HepG2 (cell line): ENCODE measurements around the gene RAB3GAP1. TPM values are rescaled to one million over a fixed set of nuclear protein-coding genes. Genes with fewer than 3 reads are reported as not detected.

Experiments used
- ARNT2 ChIP-seq: sonication (generic); formaldehyde crosslinking; IDR thresholded peaks from 2 replicates; pipeline ENCODE4 v1.8.0; 2022; ENCODE audit warnings: mild to moderate bottlenecking, low read depth, missing genetic modification reagents, moderate library complexity
- GABPA ChIP-seq, 2 experiments: IDR thresholded peaks; 2 replicates each; pipeline ENCODE4 v1.6.1; 2011 to 2016; ENCODE audit warnings: low read depth in 2 of 2, low read length in 1 of 2, missing biosample characterization in 1 of 2, missing genetic modification characterization in 1 of 2
- KLF11 ChIP-seq: IDR thresholded peaks from 2 replicates; pipeline ENCODE4 v1.6.1; 2016; ENCODE audit warnings: missing compliant biosample characterization
- KLF6 ChIP-seq: IDR thresholded peaks from 2 replicates; pipeline ENCODE4 v1.8.0; 2016; ENCODE audit warnings: missing biosample characterization, missing genetic modification reagents
- MIER2 ChIP-seq: IDR thresholded peaks from 2 replicates; pipeline ENCODE4 v1.6.1; 2016; ENCODE audit warnings: missing biosample characterization, missing genetic modification reagents
- MIER3 ChIP-seq: IDR thresholded peaks from 2 replicates; pipeline ENCODE4 v1.6.1; 2016; ENCODE audit warnings: missing compliant biosample characterization, borderline replicate concordance
- NKX3-1 ChIP-seq: sonication (generic); formaldehyde crosslinking; IDR thresholded peaks from 2 replicates; pipeline ENCODE4 v1.5.0; 2020; ENCODE audit warnings: missing genetic modification reagents
- RARA ChIP-seq: IDR thresholded peaks from 2 replicates; pipeline ENCODE4 v1.6.1; 2016; ENCODE audit warnings: missing genetic modification reagents, missing compliant biosample characterization
- SAP130 ChIP-seq: IDR thresholded peaks from 2 replicates; pipeline ENCODE4 v1.6.1; 2016; ENCODE audit warnings: low read depth
- TEAD3 ChIP-seq: optimal IDR thresholded peaks from 2 replicates; pipeline ENCODE3; 2016; ENCODE audit warnings: borderline replicate concordance
- TGIF2 ChIP-seq: IDR thresholded peaks from 2 replicates; pipeline ENCODE4 v1.6.1; 2016; ENCODE audit warnings: control low read depth, missing compliant biosample characterization
- ZBTB1 ChIP-seq: sonication (generic); formaldehyde crosslinking; IDR thresholded peaks from 2 replicates; pipeline ENCODE4 v1.4.0; 2020; ENCODE audit warnings: missing genetic modification reagents, borderline replicate concordance
- ZNF12 ChIP-seq: sonication (generic); formaldehyde crosslinking; IDR thresholded peaks from 2 replicates; pipeline ENCODE4 v1.5.0; 2020; ENCODE audit warnings: missing genetic modification reagents
- ZNF121 ChIP-seq: sonication (generic); formaldehyde crosslinking; IDR thresholded peaks from 2 replicates; pipeline ENCODE4 v1.5.0; 2020; ENCODE audit warnings: mild to moderate bottlenecking, missing genetic modification reagents
- ZNF644 ChIP-seq: IDR thresholded peaks from 2 replicates; pipeline ENCODE4 v1.6.1; 2016; ENCODE audit warnings: low read depth
- ZSCAN9 ChIP-seq: IDR thresholded peaks from 2 replicates; pipeline ENCODE4 v1.6.1; 2016; ENCODE audit warnings: borderline replicate concordance
- polyA plus RNA-seq, 8 experiments: library from polyadenylated mRNA; depleted of rRNA in 3 of 8; stranded (reverse) in 7 of 8; unstranded in 1 of 8; fragments of >200 nt; fragmentation: Illumina TruSeq in 4 of 8; extraction: Trizol in 4 of 8; gene quantifications; 2 replicates each; pipeline versions ENCODE4 v1.2.1 to v1.2.3, GENCODE V29; 2011 to 2016; ENCODE audit warnings: low read depth in 4 of 8, missing spikeins in 1 of 8, mixed read lengths in 1 of 8; ENCODE audit not compliant: insufficient read depth in 1 of 8
- total RNA-seq, 5 experiments: library from RNA; depleted of rRNA; stranded (reverse); fragments of >200 nt; fragmentation: Illumina TruSeq; extraction: Trizol; gene quantifications; 2 replicates each; pipeline ENCODE4 v1.2.3, GENCODE V29; 2016; ENCODE audit warnings: low read depth in 1 of 5
- TF ChIP-seq, protein P1 (sequence below): IDR thresholded peaks from 2 replicates; pipeline ENCODE4 v1.6.1; 2016; ENCODE audit warnings: low read depth, control low read depth
- TF ChIP-seq, protein P2 (sequence below): sonication (generic); formaldehyde crosslinking; IDR thresholded peaks from 2 replicates; pipeline ENCODE4 v1.8.1; 2023; ENCODE audit warnings: missing genetic modification reagents, inconsistent platforms, borderline replicate concordance
- TF ChIP-seq, protein P3 (sequence below): sonication (generic); formaldehyde crosslinking; IDR thresholded peaks from 2 replicates; pipeline ENCODE4 v1.4.0; 2020; ENCODE audit warnings: missing genetic modification reagents
- TF ChIP-seq, protein P4 (sequence below): sonication (generic); formaldehyde crosslinking; conservative IDR thresholded peaks from 2 replicates; pipeline ENCODE4 v1.8.0; 2022; ENCODE audit warnings: mild to moderate bottlenecking, moderate library complexity, missing genetic modification reagents
- TF ChIP-seq, protein P5 (sequence below): sonication (generic); formaldehyde crosslinking; conservative IDR thresholded peaks from 2 replicates; pipeline ENCODE4 v1.8.1; 2023; ENCODE audit warnings: missing genetic modification reagents

Gene RAB3GAP1
- total and polyA plus RNA-seq, 2 of the 13 experiments (the other 11 are each of a cell fraction or from before 2014, with no cell fraction given): 15.2 to 48.8 TPM

DNA sequence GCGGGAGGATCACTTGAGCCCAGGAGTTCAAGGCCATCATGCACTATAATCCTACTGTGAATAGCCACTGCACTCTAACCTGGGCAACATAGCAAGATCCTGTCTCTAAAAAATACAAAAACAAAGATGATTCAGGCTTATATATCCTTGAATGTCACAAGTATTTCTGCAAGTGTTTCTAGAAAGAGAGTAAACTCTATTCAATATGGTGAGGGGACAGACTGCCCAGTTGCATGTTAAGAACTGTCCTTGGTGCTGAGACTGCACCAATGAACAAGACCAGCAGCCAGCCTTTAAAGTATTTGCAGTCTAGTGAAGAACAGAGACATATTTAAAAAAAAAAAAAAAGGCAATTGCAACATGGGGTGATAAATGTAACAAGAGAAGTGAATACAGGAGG, 21.3 kb upstream of the RAB3GAP1 start (continued):
- TF ChIP-seq TEAD3 (CRISPR knock-in tag) (peak; percentile 16), TGIF2 (peak; percentile 40; the same call in 1 of the 2 replicates), ZNF12 (CRISPR knock-in tag) (0 out of 2 replicates have a peak, but pooled peaks have one; percentile 46), SAP130 (CRISPR knock-in tag) (peak; percentile 51), GABPA (IDR thresholded peaks at IDR 0.05; ENCODE audit: low read depth, low read length) (no peak), GABPA (CRISPR knock-in tag; IDR thresholded peaks at IDR 0.05; ENCODE audit: low read depth) (no peak), ZNF121 (CRISPR knock-in tag) (0 out of 2 replicates have a peak, but pooled peaks have one; percentile 23), ZNF644 (CRISPR knock-in tag) (peak; percentile 98), ZBTB1 (CRISPR knock-in tag) (no peak), ZSCAN9 (CRISPR knock-in tag) (peak; percentile 80), KLF11 (CRISPR knock-in tag) (no peak), MIER2 (CRISPR knock-in tag) (peak; percentile 99), NKX3-1 (peak; percentile 53; the same call in 1 of the 2 replicates), MIER3 (0 out of 2 replicates have a peak, but pooled peaks have one; percentile 29), KLF6 (0 out of 2 replicates have a peak, but pooled peaks have one; percentile 38), ARNT2 (0 out of 2 replicates have a peak, but pooled peaks have one; percentile 44), RARA (CRISPR knock-in tag) (0 out of 2 replicates have a peak, but pooled peaks have one; percentile 8)
- TF ChIP-seq, protein P1, sequence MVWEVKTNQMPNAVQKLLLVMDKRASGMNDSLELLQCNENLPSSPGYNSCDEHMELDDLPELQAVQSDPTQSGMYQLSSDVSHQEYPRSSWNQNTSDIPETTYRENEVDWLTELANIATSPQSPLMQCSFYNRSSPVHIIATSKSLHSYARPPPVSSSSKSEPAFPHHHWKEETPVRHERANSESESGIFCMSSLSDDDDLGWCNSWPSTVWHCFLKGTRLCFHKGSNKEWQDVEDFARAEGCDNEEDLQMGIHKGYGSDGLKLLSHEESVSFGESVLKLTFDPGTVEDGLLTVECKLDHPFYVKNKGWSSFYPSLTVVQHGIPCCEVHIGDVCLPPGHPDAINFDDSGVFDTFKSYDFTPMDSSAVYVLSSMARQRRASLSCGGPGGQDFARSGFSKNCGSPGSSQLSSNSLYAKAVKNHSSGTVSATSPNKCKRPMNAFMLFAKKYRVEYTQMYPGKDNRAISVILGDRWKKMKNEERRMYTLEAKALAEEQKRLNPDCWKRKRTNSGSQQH: 0 out of 2 replicates have a peak, but pooled peaks have one; percentile 60
- TF ChIP-seq, protein P2, sequence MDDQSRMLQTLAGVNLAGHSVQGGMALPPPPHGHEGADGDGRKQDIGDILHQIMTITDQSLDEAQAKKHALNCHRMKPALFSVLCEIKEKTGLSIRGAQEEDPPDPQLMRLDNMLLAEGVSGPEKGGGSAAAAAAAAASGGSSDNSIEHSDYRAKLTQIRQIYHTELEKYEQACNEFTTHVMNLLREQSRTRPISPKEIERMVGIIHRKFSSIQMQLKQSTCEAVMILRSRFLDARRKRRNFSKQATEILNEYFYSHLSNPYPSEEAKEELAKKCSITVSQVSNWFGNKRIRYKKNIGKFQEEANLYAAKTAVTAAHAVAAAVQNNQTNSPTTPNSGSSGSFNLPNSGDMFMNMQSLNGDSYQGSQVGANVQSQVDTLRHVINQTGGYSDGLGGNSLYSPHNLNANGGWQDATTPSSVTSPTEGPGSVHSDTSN: no peak
- TF ChIP-seq, protein P3, sequence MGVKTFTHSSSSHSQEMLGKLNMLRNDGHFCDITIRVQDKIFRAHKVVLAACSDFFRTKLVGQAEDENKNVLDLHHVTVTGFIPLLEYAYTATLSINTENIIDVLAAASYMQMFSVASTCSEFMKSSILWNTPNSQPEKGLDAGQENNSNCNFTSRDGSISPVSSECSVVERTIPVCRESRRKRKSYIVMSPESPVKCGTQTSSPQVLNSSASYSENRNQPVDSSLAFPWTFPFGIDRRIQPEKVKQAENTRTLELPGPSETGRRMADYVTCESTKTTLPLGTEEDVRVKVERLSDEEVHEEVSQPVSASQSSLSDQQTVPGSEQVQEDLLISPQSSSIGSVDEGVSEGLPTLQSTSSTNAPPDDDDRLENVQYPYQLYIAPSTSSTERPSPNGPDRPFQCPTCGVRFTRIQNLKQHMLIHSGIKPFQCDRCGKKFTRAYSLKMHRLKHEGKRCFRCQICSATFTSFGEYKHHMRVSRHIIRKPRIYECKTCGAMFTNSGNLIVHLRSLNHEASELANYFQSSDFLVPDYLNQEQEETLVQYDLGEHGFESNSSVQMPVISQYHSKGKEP (CRISPR knock-in tag): peak; percentile 76; the same call in 1 of the 2 replicates
- TF ChIP-seq, protein P4, sequence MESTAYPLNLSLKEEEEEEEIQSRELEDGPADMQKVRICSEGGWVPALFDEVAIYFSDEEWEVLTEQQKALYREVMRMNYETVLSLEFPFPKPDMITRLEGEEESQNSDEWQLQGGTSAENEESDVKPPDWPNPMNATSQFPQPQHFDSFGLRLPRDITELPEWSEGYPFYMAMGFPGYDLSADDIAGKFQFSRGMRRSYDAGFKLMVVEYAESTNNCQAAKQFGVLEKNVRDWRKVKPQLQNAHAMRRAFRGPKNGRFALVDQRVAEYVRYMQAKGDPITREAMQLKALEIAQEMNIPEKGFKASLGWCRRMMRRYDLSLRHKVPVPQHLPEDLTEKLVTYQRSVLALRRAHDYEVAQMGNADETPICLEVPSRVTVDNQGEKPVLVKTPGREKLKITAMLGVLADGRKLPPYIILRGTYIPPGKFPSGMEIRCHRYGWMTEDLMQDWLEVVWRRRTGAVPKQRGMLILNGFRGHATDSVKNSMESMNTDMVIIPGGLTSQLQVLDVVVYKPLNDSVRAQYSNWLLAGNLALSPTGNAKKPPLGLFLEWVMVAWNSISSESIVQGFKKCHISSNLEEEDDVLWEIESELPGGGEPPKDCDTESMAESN (CRISPR knock-in tag): no peak
- TF ChIP-seq, protein P5, sequence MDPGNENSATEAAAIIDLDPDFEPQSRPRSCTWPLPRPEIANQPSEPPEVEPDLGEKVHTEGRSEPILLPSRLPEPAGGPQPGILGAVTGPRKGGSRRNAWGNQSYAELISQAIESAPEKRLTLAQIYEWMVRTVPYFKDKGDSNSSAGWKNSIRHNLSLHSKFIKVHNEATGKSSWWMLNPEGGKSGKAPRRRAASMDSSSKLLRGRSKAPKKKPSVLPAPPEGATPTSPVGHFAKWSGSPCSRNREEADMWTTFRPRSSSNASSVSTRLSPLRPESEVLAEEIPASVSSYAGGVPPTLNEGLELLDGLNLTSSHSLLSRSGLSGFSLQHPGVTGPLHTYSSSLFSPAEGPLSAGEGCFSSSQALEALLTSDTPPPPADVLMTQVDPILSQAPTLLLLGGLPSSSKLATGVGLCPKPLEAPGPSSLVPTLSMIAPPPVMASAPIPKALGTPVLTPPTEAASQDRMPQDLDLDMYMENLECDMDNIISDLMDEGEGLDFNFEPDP (CRISPR knock-in tag): 0 out of 2 replicates have a peak, but pooled peaks have one; percentile 24
